ENCODE results near the gene SNTB2.

SNTB2 gene

GRCh38 chr16:69180011-69180338 lies 7.0 kb upstream of the SNTB2 start:
- no peak for DNase-seq (ENCODE audit: low read depth)

- DNase-seq (ENCODE audit: low read depth) = no peak
Observed at GRCh38 chr16:69182730-69183416, 4.1 kb upstream of the SNTB2 start.

- DNase-seq (ENCODE audit: low read depth) = no peak
Observed at GRCh38 chr16:69187446-69188235, 677 bp downstream of the SNTB2 start.

GRCh38 chr16:69188236-69188549 lies 1.2 kb downstream of the SNTB2 start:
- DNase-seq (ENCODE audit: low read depth) = no peak

- DNase-seq (ENCODE audit: low read depth) = no peak
Observed at GRCh38 chr16:69188716-69189115, 1.8 kb downstream of the SNTB2 start.

GRCh38 chr16:69190046-69190588 lies 3.2 kb downstream of the SNTB2 start:
- no peak for DNase-seq (ENCODE audit: low read depth)

GRCh38 chr16:69190598-69190997 lies 3.6 kb downstream of the SNTB2 start:
- no peak for DNase-seq (ENCODE audit: low read depth)

- DNase-seq (ENCODE audit: low read depth) = no peak
Observed at GRCh38 chr16:69191136-69191535, 4.2 kb downstream of the SNTB2 start.

- no peak for DNase-seq (ENCODE audit: low read depth)
Observed at GRCh38 chr16:69193855-69194254, 6.9 kb downstream of the SNTB2 start.

GRCh38 chr16:69194488-69194887 lies 7.5 kb downstream of the SNTB2 start:
- no peak for DNase-seq (ENCODE audit: low read depth)

GRCh38 chr16:69195369-69196029 lies 8.5 kb downstream of the SNTB2 start:
- no peak for DNase-seq (ENCODE audit: low read depth)

- no peak for DNase-seq (ENCODE audit: low read depth)
Observed at GRCh38 chr16:69197573-69197972, 10.6 kb downstream of the SNTB2 start.

GRCh38 chr16:69199382-69199781 lies 12.4 kb downstream of the SNTB2 start:
- no peak for DNase-seq (ENCODE audit: low read depth)

- DNase-seq (ENCODE audit: low read depth) = no peak
Observed at GRCh38 chr16:69201291-69201690, 14.3 kb downstream of the SNTB2 start.

GRCh38 chr16:69201787-69202186 lies 14.8 kb downstream of the SNTB2 start:
- DNase-seq (ENCODE audit: low read depth) = no peak

GRCh38 chr16:69204172-69204571 lies 17.2 kb downstream of the SNTB2 start:
- DNase-seq (ENCODE audit: low read depth) = no peak

GRCh38 chr16:69209735-69210134 lies 22.8 kb downstream of the SNTB2 start:
- no peak for DNase-seq (ENCODE audit: low read depth)

- DNase-seq (ENCODE audit: low read depth) = peak; percentile 53
Observed at GRCh38 chr16:69217433-69217832, 30.5 kb downstream of the SNTB2 start.

- no peak for DNase-seq (ENCODE audit: low read depth)
Observed at GRCh38 chr16:69219279-69219678, 32.3 kb downstream of the SNTB2 start.

GRCh38 chr16:69223882-69224281 lies 36.9 kb downstream of the SNTB2 start:
- peak; percentile 59 for DNase-seq (ENCODE audit: low read depth)

- DNase-seq (ENCODE audit: low read depth) = no peak
Observed at GRCh38 chr16:69225121-69225520, 38.2 kb downstream of the SNTB2 start.

- no peak for DNase-seq (ENCODE audit: low read depth)
Observed at GRCh38 chr16:69233124-69233523, 46.2 kb downstream of the SNTB2 start.

GRCh38 chr16:69234460-69234859 lies 47.5 kb downstream of the SNTB2 start:
- no peak for DNase-seq (ENCODE audit: low read depth)
